Putamen (tissue), 1 donor: Measurements from ENCODE around the gene PZP.
"Not testable (repeated sequence)": the region's sequence is repeated elsewhere in the genome, so short reads cannot be mapped to it uniquely, and the experiment has no call there.

Experiments used
- DNase-seq: peaks from one replicate; pipeline ENCODE4 v3.0.0-alpha.2; 2016; ENCODE audit warnings: low spot score

PZP gene

DNA sequence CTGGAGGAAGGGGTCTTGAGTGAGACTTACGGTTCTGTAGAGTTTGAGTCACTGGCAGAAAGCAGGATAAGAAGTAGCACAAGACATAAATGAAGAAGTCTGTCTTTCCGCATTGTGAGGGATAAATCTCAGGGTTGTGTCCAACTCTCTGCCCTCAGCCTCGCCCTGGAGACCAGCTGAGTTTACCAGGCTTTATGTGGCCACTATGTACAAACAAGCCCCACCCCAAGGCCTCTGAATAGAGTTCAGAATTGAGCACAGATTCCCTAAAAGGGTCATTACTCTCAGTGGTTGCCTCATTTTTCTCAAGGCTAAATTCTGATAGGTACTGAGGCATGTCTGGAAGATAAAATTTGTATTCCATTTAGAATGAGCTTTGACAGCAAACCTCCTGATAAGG lies at the start of gene PZP:
Gene PZP, minus strand, starts transcription at position 167 of the 400 bp plus-strand sequence. Its CDS starts 54 bp downstream, at position 113.
- no peak for DNase-seq

DNA sequence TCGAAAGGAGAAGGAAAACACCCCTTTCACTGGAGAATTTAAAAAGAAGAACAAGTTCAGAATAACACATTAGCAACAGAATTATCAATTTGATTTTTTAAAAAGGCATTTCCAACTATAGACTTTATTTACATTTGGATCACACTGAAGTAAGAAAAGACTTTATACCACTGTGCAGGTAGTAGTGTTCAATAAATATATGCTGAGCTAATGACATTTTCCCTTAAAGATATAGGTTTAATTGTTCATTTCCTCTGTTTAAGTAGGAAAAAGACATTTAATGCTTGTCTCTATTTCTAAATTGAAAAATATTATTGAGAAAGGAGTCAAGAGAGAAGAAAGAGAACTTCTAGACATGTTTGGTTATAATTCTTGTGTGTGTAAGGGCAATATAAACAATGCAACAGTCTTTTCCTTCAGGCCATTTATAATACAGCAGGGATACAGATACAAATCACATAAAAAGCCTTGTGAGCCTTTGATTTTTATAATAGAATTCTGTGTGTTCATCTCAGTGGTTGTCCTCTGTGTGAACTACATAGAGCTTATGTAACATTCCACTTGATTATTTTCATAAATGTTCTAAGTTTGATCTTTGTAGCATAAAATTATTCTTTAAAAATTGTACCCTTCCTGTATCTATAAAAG lies 48.7 kb upstream of the PZP start:
- DNase-seq, result no peak

- DNase-seq, result no peak
Measured at GRCh38 chr12:9256341-9256740, 48.1 kb upstream of the PZP start.

GRCh38 chr12:9255837-9256236 lies 47.6 kb upstream of the PZP start:
- no peak for DNase-seq

- DNase-seq, result no peak
Measured at GRCh38 chr12:9253464-9253863, 45.3 kb upstream of the PZP start.

DNA sequence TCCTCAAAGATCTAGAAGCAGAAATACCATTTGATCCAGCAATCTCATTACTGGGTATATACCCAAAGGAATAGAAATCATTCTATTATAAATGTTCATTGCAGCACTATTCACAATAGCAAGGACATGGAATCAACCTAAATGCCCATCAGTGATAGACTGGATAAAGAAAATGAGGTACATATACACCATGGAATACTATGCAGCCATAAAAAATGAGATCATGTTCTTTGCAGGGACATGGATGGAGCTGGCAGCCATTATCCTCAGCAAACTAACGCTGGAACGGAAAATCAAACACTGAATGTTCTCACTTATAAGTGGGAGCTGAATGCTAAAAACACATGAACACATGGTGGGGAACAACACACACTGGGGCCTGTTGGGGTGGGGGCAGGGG lies 44.6 kb upstream of the PZP start:
- not testable (repeated sequence) for DNase-seq

- DNase-seq, result no peak
Measured at GRCh38 chr12:9252256-9252655, 44.1 kb upstream of the PZP start.

- DNase-seq, result no peak
Measured at GRCh38 chr12:9248435-9248834, 40.2 kb upstream of the PZP start.

DNA sequence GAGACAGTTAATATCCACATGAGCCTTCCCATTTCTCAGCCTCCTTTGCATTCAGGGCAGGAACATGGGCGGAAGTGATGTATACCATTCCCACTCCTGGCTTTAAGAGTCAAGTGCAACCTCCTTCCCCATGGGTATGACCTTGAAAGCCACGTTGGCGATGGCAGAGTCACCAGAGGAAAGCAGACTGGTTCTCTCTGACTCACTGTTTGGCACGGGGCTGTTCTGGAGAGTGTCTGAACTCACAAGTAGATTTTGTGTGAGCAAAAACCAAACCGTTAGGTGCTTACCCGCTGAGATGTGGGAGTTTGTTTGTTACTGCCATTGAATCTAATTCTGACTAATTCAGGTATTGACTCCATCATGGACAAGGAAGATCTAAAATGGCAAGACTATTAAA lies 36.7 kb upstream of the PZP start:
- DNase-seq, result no peak

- no peak for DNase-seq
Measured at GRCh38 chr12:9243999-9244649, 35.9 kb upstream of the PZP start.

DNA sequence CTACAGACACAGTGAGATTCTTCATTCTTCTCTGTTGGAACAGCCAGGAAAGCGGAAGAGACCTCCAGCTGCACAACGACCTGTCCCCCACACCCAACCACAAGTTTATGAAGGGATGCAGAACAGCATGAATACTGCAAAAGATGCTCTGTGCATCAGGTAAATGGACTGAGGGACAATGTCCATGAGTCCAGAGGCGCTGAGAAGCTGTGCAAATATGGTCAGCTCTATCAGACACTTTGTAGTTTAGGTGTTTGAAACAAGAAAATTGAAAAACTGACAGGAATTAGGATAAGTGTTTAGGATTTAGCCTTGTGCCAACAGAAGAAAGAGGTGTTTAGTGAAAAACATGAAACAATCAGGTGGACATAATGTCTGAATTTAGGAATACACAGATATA lies 33.1 kb upstream of the PZP start:
- DNase-seq, result no peak

- no peak for DNase-seq
Measured at GRCh38 chr12:9240776-9241175, 32.6 kb upstream of the PZP start.

- not testable (repeated sequence) for DNase-seq
Measured at GRCh38 chr12:9240004-9240635, 31.9 kb upstream of the PZP start.

DNA sequence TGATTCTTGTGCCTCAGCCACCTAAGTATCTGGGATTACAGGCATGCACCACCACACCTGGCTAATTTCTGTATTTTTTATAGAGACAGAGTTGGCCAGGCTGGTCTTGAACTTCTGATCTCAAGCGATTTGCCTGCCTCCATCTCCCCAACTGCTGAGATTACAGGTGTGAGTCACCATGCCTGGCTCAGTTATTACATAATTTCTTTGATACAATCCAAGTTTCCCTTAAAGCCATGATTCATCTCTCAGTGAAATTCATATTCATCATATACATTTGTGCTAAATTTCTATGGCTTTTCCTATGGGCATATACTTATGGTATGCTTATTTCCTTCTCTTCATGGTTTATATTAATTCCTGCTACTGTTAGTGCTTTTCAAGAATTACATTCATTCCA lies 29.1 kb upstream of the PZP start:
- no peak for DNase-seq

DNA sequence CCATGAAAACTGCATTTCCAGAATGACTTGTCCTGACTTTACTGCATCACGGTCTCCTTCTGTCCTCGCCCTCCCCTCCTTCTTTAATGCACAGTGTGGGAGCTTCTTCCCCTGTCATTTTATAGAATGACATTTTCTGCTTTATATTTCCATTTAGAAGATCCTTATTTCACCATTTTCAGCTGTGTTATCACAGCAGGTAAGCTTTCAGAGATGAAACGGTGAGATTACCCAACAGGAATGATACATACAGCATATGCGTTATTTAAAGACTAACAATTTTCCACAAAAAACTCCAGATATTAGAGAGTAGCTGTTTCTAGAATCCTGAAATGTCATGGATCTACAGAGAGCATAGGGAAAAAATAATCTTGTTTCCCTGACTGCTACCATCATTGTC lies 27.3 kb upstream of the PZP start:
- DNase-seq, result no peak

- DNase-seq, result no peak
Measured at GRCh38 chr12:9227950-9228349, 19.8 kb upstream of the PZP start.

- no peak for DNase-seq
Measured at GRCh38 chr12:9223830-9224229, 15.6 kb upstream of the PZP start.

- no peak for DNase-seq
Measured at GRCh38 chr12:9221483-9221882, 13.3 kb upstream of the PZP start.

- DNase-seq, result not testable (repeated sequence)
Measured at GRCh38 chr12:9221011-9221410, 12.8 kb upstream of the PZP start.

- no peak for DNase-seq
Measured at GRCh38 chr12:9214534-9214933, 6.3 kb upstream of the PZP start.

DNA sequence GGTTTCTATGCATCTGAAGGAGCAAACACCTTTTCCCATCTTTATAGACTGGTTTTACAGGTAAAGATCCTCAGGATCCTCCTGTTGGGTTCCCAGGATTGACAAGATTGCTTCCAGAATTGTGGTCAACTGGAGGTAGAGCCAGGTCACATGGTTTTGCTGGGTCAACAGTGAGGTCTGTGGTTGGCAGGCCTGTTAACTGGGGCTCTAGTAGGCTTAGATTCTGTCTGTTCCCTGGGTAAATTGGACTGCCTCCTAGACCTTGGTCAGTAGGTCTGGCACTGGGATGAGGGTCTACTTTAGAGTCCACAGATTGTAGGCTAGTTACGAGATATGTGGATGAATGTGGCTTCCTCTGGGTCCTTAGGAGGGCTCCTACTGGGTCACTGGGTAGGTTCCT lies 3.5 kb upstream of the PZP start:
- no peak for DNase-seq

GRCh38 chr12:9204380-9204779 lies 3.8 kb downstream of the PZP start:
- no peak for DNase-seq

- no peak for DNase-seq
Measured at GRCh38 chr12:9198012-9198411, 10.2 kb downstream of the PZP start.

GRCh38 chr12:9184276-9184675 lies 23.9 kb downstream of the PZP start:
- no peak for DNase-seq
